AG04450 (cell line): ENCODE data around the gene MTHFSD. TPM values are rescaled to one million over a fixed set of nuclear protein-coding genes. Genes with fewer than 3 reads are reported as not detected.

Source experiments
- CTCF ChIA-PET: fragments of 300-600, 350-600 bp; formaldehyde crosslinking; extraction: SDS; loops from one replicate; lab custom pipeline; 2022; ENCODE audit warnings: antibody characterized with exemption, inconsistent platforms; lab: Charles Lee
- POLR2A ChIA-PET: fragments of 350-600 bp; formaldehyde crosslinking; extraction: SDS; loops from one replicate; lab custom pipeline; 2021; ENCODE audit warnings: antibody characterized with exemption, inconsistent platforms; lab: Yijun Ruan, JAX
- DNase-seq: peaks from one replicate; pipeline ENCODE4 v3.0.0-alpha.2; 2011; ENCODE audit warnings: low read depth, low spot score
- H3K27ac ChIP-seq: one replicate; pipeline ENCODE4 v1.5.1; 2012; ENCODE audit warnings: low read depth, low read length, control low read depth
- H3K27me3 ChIP-seq: one replicate; pipeline ENCODE4 v1.6.0; 2012; ENCODE audit warnings: low read length; ENCODE audit not compliant: control insufficient read depth, insufficient read depth
- H3K4me3 ChIP-seq: 2 replicates; pipeline ENCODE4 v1.5.1; 2011; ENCODE audit warnings: mild to moderate bottlenecking, low read depth, low read length, control low read depth
- H3K9me3 ChIP-seq: 2 replicates; pipeline ENCODE4 v1.5.1; 2012; ENCODE audit warnings: low read length; ENCODE audit not compliant: control insufficient read depth, insufficient read depth
- polyA plus RNA-seq: library from polyadenylated mRNA; depleted of rRNA; stranded (reverse); fragments of >200 nt; gene quantifications from 2 replicates; pipeline ENCODE4 v1.2.3, GENCODE V29; 2011
- TF ChIP-seq, protein P1 (sequence below): IDR thresholded peaks from 2 replicates; pipeline ENCODE4 v1.5.1; 2011; ENCODE audit warnings: low read depth, low read length, control low read depth, inconsistent platforms

Gene MTHFSD
- polyA plus RNA-seq, 1 experiment: 16.7 TPM

DNA sequence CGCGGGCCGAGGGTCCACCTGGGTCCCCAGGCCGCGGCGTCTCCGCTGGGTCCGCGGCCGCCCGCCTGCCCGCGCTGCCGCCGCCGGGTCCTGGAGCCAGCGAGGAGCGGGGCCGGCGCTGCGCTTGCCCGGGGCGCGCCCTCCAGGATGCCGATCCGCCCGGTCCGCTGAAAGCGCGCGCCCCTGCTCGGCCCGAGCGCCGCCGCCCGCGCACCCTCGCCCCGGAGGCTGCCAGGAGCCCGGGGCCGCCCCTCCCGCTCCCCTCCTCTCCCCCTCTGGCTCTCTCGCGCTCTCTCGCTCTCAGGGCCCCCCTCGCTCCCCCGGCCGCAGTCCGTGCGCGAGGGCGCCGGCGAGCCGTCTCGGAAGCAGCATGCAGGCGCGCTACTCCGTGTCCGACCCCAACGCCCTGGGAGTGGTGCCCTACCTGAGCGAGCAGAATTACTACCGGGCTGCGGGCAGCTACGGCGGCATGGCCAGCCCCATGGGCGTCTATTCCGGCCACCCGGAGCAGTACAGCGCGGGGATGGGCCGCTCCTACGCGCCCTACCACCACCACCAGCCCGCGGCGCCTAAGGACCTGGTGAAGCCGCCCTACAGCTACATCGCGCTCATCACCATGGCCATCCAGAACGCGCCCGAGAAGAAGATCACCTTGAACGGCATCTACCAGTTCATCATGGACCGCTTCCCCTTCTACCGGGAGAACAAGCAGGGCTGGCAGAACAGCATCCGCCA lies 12.1 kb upstream of the MTHFSD start:
- Histone ChIP-seq H3K9me3 (no peaks in the 10 kb centered on the region; the same call in 1 of the 2 replicates), H3K4me3 (peak overlapping the region; percentile 88), H3K27me3 (no peaks in the 10 kb centered on the region), H3K27ac (peak overlapping the region; percentile 73)
- POLR2A ChIA-PET: interaction anchor here (1.7 kb wide), 1 partner anchor 9 kb away, joined by 10 read pairs; no protein-coding TSS in a partner anchor
- TF ChIP-seq, protein P1, sequence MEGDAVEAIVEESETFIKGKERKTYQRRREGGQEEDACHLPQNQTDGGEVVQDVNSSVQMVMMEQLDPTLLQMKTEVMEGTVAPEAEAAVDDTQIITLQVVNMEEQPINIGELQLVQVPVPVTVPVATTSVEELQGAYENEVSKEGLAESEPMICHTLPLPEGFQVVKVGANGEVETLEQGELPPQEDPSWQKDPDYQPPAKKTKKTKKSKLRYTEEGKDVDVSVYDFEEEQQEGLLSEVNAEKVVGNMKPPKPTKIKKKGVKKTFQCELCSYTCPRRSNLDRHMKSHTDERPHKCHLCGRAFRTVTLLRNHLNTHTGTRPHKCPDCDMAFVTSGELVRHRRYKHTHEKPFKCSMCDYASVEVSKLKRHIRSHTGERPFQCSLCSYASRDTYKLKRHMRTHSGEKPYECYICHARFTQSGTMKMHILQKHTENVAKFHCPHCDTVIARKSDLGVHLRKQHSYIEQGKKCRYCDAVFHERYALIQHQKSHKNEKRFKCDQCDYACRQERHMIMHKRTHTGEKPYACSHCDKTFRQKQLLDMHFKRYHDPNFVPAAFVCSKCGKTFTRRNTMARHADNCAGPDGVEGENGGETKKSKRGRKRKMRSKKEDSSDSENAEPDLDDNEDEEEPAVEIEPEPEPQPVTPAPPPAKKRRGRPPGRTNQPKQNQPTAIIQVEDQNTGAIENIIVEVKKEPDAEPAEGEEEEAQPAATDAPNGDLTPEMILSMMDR: 0 out of 2 replicates have a peak, but pooled peaks have one; percentile 5
- no peak for DNase-seq
- CTCF ChIA-PET: interaction anchor here (0.6 to 1.5 kb wide), 3 partner anchors 269 to 495 kb away, joined by 3 to 4 read pairs (median 4); no protein-coding TSS in a partner anchor

DNA sequence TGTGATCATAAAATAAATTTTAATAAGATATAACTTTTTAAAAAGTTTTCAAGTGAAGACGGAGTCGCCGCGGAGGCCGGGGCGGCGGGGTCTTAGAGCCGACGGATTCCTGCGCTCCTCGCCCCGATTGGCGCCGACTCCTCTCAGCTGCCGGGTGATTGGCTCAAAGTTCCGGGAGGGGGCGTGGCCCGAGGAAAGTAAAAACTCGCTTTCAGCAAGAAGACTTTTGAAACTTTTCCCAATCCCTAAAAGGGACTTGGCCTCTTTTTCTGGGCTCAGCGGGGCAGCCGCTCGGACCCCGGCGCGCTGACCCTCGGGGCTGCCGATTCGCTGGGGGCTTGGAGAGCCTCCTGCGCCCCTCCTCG lies 11.5 kb upstream of the MTHFSD start, which contains the start of gene FOXC2:
Gene FOXC2 (plus strand): TSS at position 229 of the 365 bp plus-strand sequence. CDS start 507 bp downstream, outside the sequence.
- Histone ChIP-seq H3K9me3 (no peaks in the 10 kb centered on the region; the same call in 1 of the 2 replicates), H3K27me3 (no peaks in the 10 kb centered on the region), H3K4me3 (peak within 1 kb of the TSS; percentile 88), H3K27ac (peak within 1 kb of the TSS; percentile 73)
- TF ChIP-seq, protein P1: no peak
- ChIA-PET POLR2A (interaction anchor here (1.7 kb wide), 1 partner anchor 10 kb away, joined by 10 read pairs; no protein-coding TSS in a partner anchor), CTCF (interaction anchor here (4.4 kb wide), 1 partner anchor 495 kb away, joined by 148 read pairs; no protein-coding TSS in a partner anchor)
- DNase-seq: peak; percentile 81

DNA sequence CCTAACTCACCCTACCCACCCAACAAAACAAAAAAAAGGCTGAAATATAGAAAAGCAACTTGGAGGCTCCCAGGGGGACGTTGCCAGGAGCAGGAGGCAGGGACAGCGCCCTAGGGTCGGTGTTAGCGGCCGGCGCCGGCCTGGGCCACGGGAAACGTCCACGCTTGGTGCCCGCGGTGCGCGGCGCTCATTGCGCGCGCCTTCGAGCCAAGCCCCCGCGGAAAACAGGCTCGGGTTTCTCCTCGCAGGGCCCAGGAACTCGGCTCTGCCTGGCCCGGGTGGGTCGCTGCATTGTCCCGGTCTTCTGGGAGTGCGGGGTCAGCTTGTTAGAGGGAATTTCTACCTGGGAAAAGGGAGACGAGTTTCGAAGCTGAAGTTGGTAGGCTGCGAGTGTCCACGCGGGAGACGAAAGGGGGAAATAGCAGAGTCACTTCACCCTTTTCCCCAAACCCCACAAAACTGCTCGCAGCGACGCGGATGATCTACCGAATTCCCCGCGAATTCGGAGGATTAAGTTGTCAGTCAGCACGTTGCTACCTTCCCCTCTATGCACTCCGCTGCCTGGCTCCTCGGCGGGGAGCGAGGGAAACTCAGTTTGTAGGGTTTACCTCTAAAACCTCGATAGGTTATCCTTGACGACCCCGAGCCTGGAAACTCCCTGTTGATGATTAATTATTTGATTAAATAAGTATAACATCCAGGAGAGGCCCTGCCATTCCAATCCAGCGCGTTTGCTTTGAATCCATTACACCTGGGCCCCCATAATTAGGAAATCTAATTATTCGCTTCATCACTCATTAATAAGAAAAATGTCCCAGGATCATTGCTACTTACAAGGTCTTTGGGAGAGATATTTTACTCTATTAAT lies 10.8 kb upstream of the MTHFSD start:
- no peak for DNase-seq
- TF ChIP-seq, protein P1: no peak
- H3K4me3 ChIP-seq: peak overlapping the region; percentile 35
- no peak overlapping the region for H3K27ac ChIP-seq
- CTCF ChIA-PET: interaction anchor here (4.4 kb wide), 1 partner anchor 495 kb away, joined by 148 read pairs; no protein-coding TSS in a partner anchor
- POLR2A ChIA-PET: interaction anchor here (1.7 kb wide), 1 partner anchor 10 kb away, joined by 10 read pairs; no protein-coding TSS in a partner anchor
- H3K27me3 ChIP-seq: peaks cover 2% of the 10 kb centered on the region
- no peaks in the 10 kb centered on the region; the same call in 1 of the 2 replicates for H3K9me3 ChIP-seq

DNA sequence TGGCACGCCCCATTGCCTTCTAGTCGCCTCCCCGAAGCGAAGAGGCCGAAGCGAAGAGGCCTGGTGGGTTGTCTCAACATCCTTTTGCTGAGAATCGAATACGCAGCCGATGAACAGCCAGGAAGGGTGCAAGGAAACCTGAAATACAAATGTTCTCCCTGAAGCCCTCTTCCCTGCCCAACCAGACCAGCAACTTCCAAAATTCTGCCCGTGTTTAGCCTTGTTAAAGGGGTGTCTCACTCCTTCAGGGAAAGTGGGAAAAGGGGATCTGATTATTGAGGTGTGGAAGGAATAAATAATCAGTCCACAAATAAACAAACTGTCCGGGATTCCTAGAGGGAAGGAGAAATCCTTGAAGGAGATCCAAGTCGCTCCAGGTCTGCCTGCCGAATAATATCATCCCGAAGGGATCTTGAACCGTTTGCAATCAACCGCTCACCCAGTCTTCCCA lies 10.2 kb upstream of the MTHFSD start:
- Histone ChIP-seq H3K9me3 (no peaks in the 10 kb centered on the region; the same call in 1 of the 2 replicates), H3K4me3 (peak overlapping the region; percentile 35), H3K27me3 (peaks cover 2% of the 10 kb centered on the region), H3K27ac (no peak overlapping the region)
- ChIA-PET CTCF (interaction anchor here (0.6 to 4.4 kb wide), 26 partner anchors 10 to 735 kb away, joined by 3 to 148 read pairs (median 4); no protein-coding TSS in a partner anchor), POLR2A (no interaction called here)
- TF ChIP-seq, protein P1: no peak
- no peak for DNase-seq
